ENCODE results near the gene FAP.

The FAP gene

DNA sequence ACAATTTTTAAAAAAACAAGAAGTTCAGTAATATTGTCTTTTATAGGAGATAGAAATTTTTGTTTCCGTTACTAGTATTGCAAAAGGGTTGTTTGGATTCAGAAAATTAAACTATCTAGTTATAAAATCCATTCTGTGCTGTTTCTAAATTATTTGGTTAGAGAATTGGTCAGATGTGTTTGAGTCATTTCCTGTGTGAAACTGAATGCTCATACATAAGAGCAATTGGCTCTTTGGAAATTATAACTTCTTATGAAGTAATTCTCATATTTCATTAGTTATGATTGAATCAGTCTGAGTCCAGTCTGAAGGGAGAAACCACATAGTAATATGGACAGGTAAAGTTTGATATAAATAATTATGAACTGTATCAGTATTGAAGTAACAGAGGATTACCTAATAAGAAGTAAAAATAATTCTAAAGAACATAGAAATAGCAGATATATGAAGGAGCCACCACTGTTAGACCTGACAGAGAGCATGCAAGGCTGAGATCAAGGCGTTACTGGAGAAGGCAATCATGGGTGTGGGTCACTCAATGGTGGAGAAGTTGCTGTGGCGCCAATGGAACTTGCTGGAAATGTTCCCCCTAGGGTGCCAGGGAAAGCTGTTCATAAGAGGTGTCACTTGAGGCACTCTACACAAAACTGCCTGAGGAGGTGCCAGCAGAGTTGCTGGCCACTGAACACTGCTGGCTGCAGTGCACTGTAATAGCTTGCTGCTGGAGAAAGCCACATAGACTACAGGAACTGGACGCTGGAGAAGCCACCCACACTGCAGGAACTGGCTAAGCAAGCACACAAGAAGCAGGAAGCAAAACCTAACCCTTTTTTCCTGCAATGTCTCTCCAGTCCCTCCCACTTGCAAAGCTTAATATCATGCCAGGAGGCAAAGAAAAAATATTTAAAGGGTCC lies 18.0 kb upstream of the FAP start:
- H3K9ac ChIP-seq (ENCODE audit: low read depth in 1 of 2, low read length in 2 of 2), result no peak overlapping the region
- H3K36me3 ChIP-seq (ENCODE audit: control insufficient read depth in 1 of 2, insufficient read depth in 2 of 2, low read length in 2 of 2), result peaks cover 8 to 9% of the 10 kb centered on the region in 2 donors
- H3K9me3 ChIP-seq (ENCODE audit: control insufficient read depth in 1 of 2, low read length in 2 of 2), result no peaks in the 10 kb centered on the region
- peaks cover 0 to 5% of the 10 kb centered on the region in 2 donors for H3K4me1 ChIP-seq (ENCODE audit: control insufficient read depth in 1 of 2, insufficient read depth in 2 of 2, low read length in 2 of 2)
- H3K27ac ChIP-seq (ENCODE audit: low read depth, low read length), result peak overlapping the region; percentile 13
- H3K27me3 ChIP-seq (ENCODE audit: control insufficient read depth in 1 of 2, insufficient read depth in 2 of 2, low read length in 2 of 2), result no peaks in the 10 kb centered on the region
- no peak overlapping the region for H3K4me3 ChIP-seq (ENCODE audit: low read depth in 1 of 2, low read length in 2 of 2)

DNA sequence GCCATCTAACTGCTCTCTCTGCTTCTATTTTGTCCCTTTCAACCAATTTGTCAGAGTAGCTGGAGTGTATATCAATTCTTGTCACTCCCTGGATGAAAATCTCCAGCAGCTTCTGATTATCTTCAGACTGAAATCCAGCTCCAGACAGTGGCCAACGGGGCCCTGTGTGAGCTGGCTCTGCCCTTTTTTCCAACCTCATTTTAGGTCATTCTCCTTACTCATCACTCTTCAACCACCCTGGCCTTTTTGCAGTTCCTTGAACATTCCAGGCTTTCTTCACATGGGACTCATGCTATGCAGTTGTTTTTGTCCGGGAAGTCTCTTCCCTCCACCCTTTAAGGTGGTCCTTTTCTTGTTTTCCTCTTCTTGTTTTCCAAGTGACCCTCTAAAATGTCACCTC lies 15.4 kb upstream of the FAP start:
- Histone ChIP-seq H3K36me3 (ENCODE audit: control insufficient read depth in 1 of 2, insufficient read depth in 2 of 2, low read length in 2 of 2) (no peaks in the 10 kb centered on the region), H3K4me3 (ENCODE audit: low read depth in 1 of 2, low read length in 2 of 2) (no peak overlapping the region), H3K9ac (ENCODE audit: low read depth in 1 of 2, low read length in 2 of 2) (no peak overlapping the region), H3K27me3 (ENCODE audit: control insufficient read depth in 1 of 2, insufficient read depth in 2 of 2, low read length in 2 of 2) (no peaks in the 10 kb centered on the region), H3K27ac (ENCODE audit: low read depth, low read length) (no peak overlapping the region), H3K9me3 (ENCODE audit: control insufficient read depth in 1 of 2, low read length in 2 of 2) (no peaks in the 10 kb centered on the region), H3K4me1 (ENCODE audit: control insufficient read depth in 1 of 2, insufficient read depth in 2 of 2, low read length in 2 of 2) (peaks cover 0 to 5% of the 10 kb centered on the region in 2 donors)

GRCh38 chr2:162258169-162258568 lies 14.9 kb upstream of the FAP start:
- Histone ChIP-seq H3K27ac (ENCODE audit: low read depth, low read length) (no peak overlapping the region), H3K9me3 (ENCODE audit: control insufficient read depth in 1 of 2, low read length in 2 of 2) (no peaks in the 10 kb centered on the region)

GRCh38 chr2:162257425-162257824 lies 14.2 kb upstream of the FAP start:
- H3K9me3 ChIP-seq (ENCODE audit: control insufficient read depth in 1 of 2, low read length in 2 of 2), result no peaks in the 10 kb centered on the region
- H3K27ac ChIP-seq (ENCODE audit: low read depth, low read length), result no peak overlapping the region
- H3K4me3 ChIP-seq (ENCODE audit: low read depth in 1 of 2, low read length in 2 of 2), result no peak overlapping the region
- H3K27me3 ChIP-seq (ENCODE audit: control insufficient read depth in 1 of 2, insufficient read depth in 2 of 2, low read length in 2 of 2), result no peaks in the 10 kb centered on the region
- H3K9ac ChIP-seq (ENCODE audit: low read depth in 1 of 2, low read length in 2 of 2), result no peak overlapping the region
- no peaks in the 10 kb centered on the region for H3K36me3 ChIP-seq (ENCODE audit: control insufficient read depth in 1 of 2, insufficient read depth in 2 of 2, low read length in 2 of 2)
- peaks cover 0 to 5% of the 10 kb centered on the region in 2 donors for H3K4me1 ChIP-seq (ENCODE audit: control insufficient read depth in 1 of 2, insufficient read depth in 2 of 2, low read length in 2 of 2)

More at GRCh38 chr2:162258169-162258568, 14.9 kb upstream of the FAP start:
- Histone ChIP-seq H3K4me1 (ENCODE audit: control insufficient read depth in 1 of 2, insufficient read depth in 2 of 2, low read length in 2 of 2) (peaks cover 0 to 5% of the 10 kb centered on the region in 2 donors), H3K9ac (ENCODE audit: low read depth in 1 of 2, low read length in 2 of 2) (no peak overlapping the region), H3K27me3 (ENCODE audit: control insufficient read depth in 1 of 2, insufficient read depth in 2 of 2, low read length in 2 of 2) (no peaks in the 10 kb centered on the region), H3K4me3 (ENCODE audit: low read depth in 1 of 2, low read length in 2 of 2) (no peak overlapping the region), H3K36me3 (ENCODE audit: control insufficient read depth in 1 of 2, insufficient read depth in 2 of 2, low read length in 2 of 2) (no peaks in the 10 kb centered on the region)

GRCh38 chr2:162256591-162256991 lies 13.3 kb upstream of the FAP start:
- Histone ChIP-seq H3K4me3 (ENCODE audit: low read depth in 1 of 2, low read length in 2 of 2) (no peak overlapping the region), H3K9me3 (ENCODE audit: control insufficient read depth in 1 of 2, low read length in 2 of 2) (no peaks in the 10 kb centered on the region), H3K27me3 (ENCODE audit: control insufficient read depth in 1 of 2, insufficient read depth in 2 of 2, low read length in 2 of 2) (no peaks in the 10 kb centered on the region), H3K27ac (ENCODE audit: low read depth, low read length) (no peak overlapping the region), H3K36me3 (ENCODE audit: control insufficient read depth in 1 of 2, insufficient read depth in 2 of 2, low read length in 2 of 2) (no peaks in the 10 kb centered on the region), H3K9ac (ENCODE audit: low read depth in 1 of 2, low read length in 2 of 2) (no peak overlapping the region), H3K4me1 (ENCODE audit: control insufficient read depth in 1 of 2, insufficient read depth in 2 of 2, low read length in 2 of 2) (peaks cover 0 to 4% of the 10 kb centered on the region in 2 donors)

DNA sequence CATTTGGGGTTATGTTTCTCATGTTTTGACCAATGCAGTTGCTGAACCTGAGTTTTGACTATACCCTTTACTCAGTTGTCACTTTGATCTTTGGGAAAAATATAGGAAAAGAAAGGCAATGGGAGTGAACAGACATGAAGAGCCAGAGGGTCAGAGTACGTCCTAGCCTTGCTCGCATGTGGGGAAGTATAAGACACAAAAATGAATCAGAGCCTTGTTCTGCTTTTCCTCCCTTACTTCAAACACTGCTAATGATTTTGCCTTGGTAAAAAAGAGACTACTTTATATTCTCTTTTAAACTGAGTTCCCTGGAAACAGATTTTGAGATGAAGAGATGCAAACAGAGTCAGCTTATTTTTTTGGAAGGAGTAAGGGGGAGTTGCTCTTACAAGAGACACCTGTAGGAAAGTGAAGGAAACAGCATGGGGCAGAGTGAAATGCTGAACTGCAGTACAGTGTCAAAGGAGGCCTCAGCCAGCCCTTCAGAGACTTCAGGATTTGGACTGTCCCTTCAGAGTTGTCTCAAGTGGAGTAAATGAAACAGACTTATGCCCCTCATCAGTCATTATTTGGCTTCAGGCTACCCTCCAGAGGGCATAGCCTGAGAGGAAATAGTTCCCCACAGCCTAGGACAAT lies 11.1 kb upstream of the FAP start:
- H3K9me3 ChIP-seq (ENCODE audit: control insufficient read depth in 1 of 2, low read length in 2 of 2), result no peaks in the 10 kb centered on the region

DNA sequence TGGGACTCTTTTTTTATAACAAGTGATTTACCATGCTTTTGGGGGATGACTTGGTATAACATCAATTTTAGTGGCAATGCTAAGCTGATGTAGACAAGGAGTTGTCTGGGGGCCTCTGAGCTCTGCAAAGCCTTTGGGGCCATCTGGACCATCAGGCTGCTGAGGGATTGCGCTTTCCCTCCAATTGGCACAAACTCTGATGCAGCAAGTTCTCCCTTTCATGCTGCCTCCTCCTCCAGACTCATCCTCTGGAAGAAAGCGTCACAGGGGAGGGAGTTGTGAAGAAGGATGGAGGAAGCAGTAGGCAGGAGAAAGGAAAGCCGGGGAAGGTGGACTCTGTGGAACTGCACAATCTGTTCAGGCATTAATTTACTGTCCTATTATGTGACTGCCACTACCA lies 10.2 kb upstream of the FAP start:
- Histone ChIP-seq H3K9ac (ENCODE audit: low read depth in 1 of 2, low read length in 2 of 2) (no peak overlapping the region), H3K4me1 (ENCODE audit: control insufficient read depth in 1 of 2, insufficient read depth in 2 of 2, low read length in 2 of 2) (no peaks in the 10 kb centered on the region), H3K27ac (ENCODE audit: low read depth, low read length) (no peak overlapping the region), H3K36me3 (ENCODE audit: control insufficient read depth in 1 of 2, insufficient read depth in 2 of 2, low read length in 2 of 2) (no peaks in the 10 kb centered on the region), H3K9me3 (ENCODE audit: control insufficient read depth in 1 of 2, low read length in 2 of 2) (no peaks in the 10 kb centered on the region), H3K27me3 (ENCODE audit: control insufficient read depth in 1 of 2, insufficient read depth in 2 of 2, low read length in 2 of 2) (no peaks in the 10 kb centered on the region), H3K4me3 (ENCODE audit: low read depth in 1 of 2, low read length in 2 of 2) (no peak overlapping the region)

More for the DNA sequence above, 11.1 kb upstream of the FAP start:
- Histone ChIP-seq H3K36me3 (ENCODE audit: control insufficient read depth in 1 of 2, insufficient read depth in 2 of 2, low read length in 2 of 2) (no peaks in the 10 kb centered on the region), H3K27ac (ENCODE audit: low read depth, low read length) (no peak overlapping the region), H3K9ac (ENCODE audit: low read depth in 1 of 2, low read length in 2 of 2) (no peak overlapping the region), H3K4me1 (ENCODE audit: control insufficient read depth in 1 of 2, insufficient read depth in 2 of 2, low read length in 2 of 2) (no peaks in the 10 kb centered on the region), H3K27me3 (ENCODE audit: control insufficient read depth in 1 of 2, insufficient read depth in 2 of 2, low read length in 2 of 2) (no peaks in the 10 kb centered on the region), H3K4me3 (ENCODE audit: low read depth in 1 of 2, low read length in 2 of 2) (no peak overlapping the region)

- Histone ChIP-seq H3K36me3 (ENCODE audit: control insufficient read depth in 1 of 2, insufficient read depth in 2 of 2, low read length in 2 of 2) (no peaks in the 10 kb centered on the region), H3K9me3 (ENCODE audit: control insufficient read depth in 1 of 2, low read length in 2 of 2) (no peaks in the 10 kb centered on the region), H3K27ac (ENCODE audit: low read depth, low read length) (no peak overlapping the region), H3K4me1 (ENCODE audit: control insufficient read depth in 1 of 2, insufficient read depth in 2 of 2, low read length in 2 of 2) (no peaks in the 10 kb centered on the region), H3K4me3 (ENCODE audit: low read depth in 1 of 2, low read length in 2 of 2) (no peak overlapping the region), H3K9ac (ENCODE audit: low read depth in 1 of 2, low read length in 2 of 2) (no peak overlapping the region), H3K27me3 (ENCODE audit: control insufficient read depth in 1 of 2, insufficient read depth in 2 of 2, low read length in 2 of 2) (no peaks in the 10 kb centered on the region)
Observed at GRCh38 chr2:162252153-162252552, 8.9 kb upstream of the FAP start.

DNA sequence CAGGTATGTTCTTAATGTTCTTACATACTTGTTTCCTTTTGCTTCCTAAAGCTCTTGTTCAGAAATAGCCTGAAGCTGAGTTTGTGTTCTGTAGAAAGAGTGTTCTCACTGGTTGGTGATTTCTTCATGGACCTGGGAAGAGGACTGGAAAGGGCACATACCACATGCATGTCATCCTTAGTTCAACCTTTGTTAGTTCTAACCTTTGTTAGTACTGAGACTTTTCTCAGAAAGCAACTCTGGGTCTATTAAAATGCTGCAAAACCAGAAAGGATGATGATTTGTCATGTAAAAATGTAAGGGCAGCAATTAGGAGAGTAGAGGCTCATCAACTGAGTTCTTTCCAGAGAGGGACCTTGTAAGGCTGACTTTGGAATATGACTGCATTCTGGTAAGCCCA lies 2.5 kb upstream of the FAP start:
- Histone ChIP-seq H3K27ac (ENCODE audit: low read depth, low read length) (no peak overlapping the region), H3K27me3 (ENCODE audit: control insufficient read depth in 1 of 2, insufficient read depth in 2 of 2, low read length in 2 of 2) (no peaks in the 10 kb centered on the region), H3K4me1 (ENCODE audit: control insufficient read depth in 1 of 2, insufficient read depth in 2 of 2, low read length in 2 of 2) (no peaks in the 10 kb centered on the region), H3K9me3 (ENCODE audit: control insufficient read depth in 1 of 2, low read length in 2 of 2) (no peaks in the 10 kb centered on the region), H3K9ac (ENCODE audit: low read depth in 1 of 2, low read length in 2 of 2) (no peak overlapping the region), H3K4me3 (ENCODE audit: low read depth in 1 of 2, low read length in 2 of 2) (no peak overlapping the region), H3K36me3 (ENCODE audit: control insufficient read depth in 1 of 2, insufficient read depth in 2 of 2, low read length in 2 of 2) (no peaks in the 10 kb centered on the region)

DNA sequence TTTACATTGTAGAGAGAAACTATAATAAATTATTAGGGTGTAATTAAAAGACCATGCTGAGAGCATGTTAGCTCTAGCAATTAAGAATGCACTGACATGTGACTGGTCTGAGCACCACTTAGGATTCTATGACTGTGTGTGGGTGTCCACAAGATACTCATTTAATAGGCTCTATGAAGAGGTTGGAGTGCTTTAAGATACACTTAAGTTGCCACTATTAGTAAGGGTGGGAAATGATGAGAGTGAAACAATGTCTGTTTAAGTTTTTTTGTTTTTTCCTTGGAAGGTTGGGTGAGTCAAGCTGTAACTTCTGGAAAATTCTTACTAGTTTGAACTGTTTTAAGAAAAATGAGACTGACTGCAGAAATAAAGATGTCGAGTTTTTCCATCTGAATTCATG lies 1.8 kb upstream of the FAP start:
- Histone ChIP-seq H3K27me3 (ENCODE audit: control insufficient read depth in 1 of 2, insufficient read depth in 2 of 2, low read length in 2 of 2) (peaks cover 0 to 4% of the 10 kb centered on the region in 2 donors), H3K9me3 (ENCODE audit: control insufficient read depth in 1 of 2, low read length in 2 of 2) (no peaks in the 10 kb centered on the region), H3K36me3 (ENCODE audit: control insufficient read depth in 1 of 2, insufficient read depth in 2 of 2, low read length in 2 of 2) (no peaks in the 10 kb centered on the region), H3K9ac (ENCODE audit: low read depth in 1 of 2, low read length in 2 of 2) (no peak overlapping the region), H3K27ac (ENCODE audit: low read depth, low read length) (no peak overlapping the region), H3K4me1 (ENCODE audit: control insufficient read depth in 1 of 2, insufficient read depth in 2 of 2, low read length in 2 of 2) (no peaks in the 10 kb centered on the region), H3K4me3 (ENCODE audit: low read depth in 1 of 2, low read length in 2 of 2) (no peak overlapping the region)

Data from duodenal mucosa (tissue), 2 donors.